ENCODE data around the gene ATAD1.

- TF ChIP-seq POU2F2 (IDR thresholded peaks at IDR 0.05; ENCODE audit: low read depth, low read length) (no peak), SPI1 (IDR thresholded peaks at IDR 0.05; ENCODE audit: low read depth, low read length) (peak; percentile 92), POLR2AphosphoS5 (IDR thresholded peaks at IDR 0.05; ENCODE audit: low read depth, low read length) (no peak), POLR2A (IDR thresholded peaks at IDR 0.05; ENCODE audit: low read depth, low read length) (no peak)
Observed at GRCh38 chr10:87837445-87837844, 19.4 kb upstream of the ATAD1 start.

Data from GM12891 (cell line).